Measurements from ENCODE around the gene NDST1. TPM values are rescaled to one million over a fixed set of nuclear protein-coding genes. Genes with fewer than 3 reads are reported as not detected.

NDST1 gene
- total RNA-seq, 8 experiments from 2014 or later = 12.8 to 46.0 (median 28.5) TPM

- no peak overlapping the region for H3K27ac ChIP-seq
Measured at GRCh38 chr5:150503977-150504620, 3.8 kb upstream of the NDST1 start.

GRCh38 chr5:150505041-150505511 is 2.9 kb upstream of the NDST1 start:
- 71 to 100% (median 92%) methylated on average over 1 to 5 of the region's 8 CpGs; no CpG with 5 or more reads in 4 of the 10 experiments for WGBS, 10 experiments
- no peak overlapping the region for H3K27ac ChIP-seq
- in situ Hi-C loops (cut with MboI; ENCODE audit: low pct_unique_long_range_greater_than_20kb in 2 of 9, low sequenced_read_pairs in 9 of 9, unreplicated experiment in 9 of 9) = no loop called here
- peaks cover 0 to 5% of the 10 kb centered on the region in 2 donors for H3K4me1 ChIP-seq (replicated peaks in 1 of 2)
- H3K4me3 ChIP-seq = no peak overlapping the region
- no peak for ATAC-seq (replicated peaks in 6 of 8)

More at GRCh38 chr5:150503977-150504620, 3.8 kb upstream of the NDST1 start:
- Histone ChIP-seq H3K4me3 (no peak overlapping the region), H3K4me1 (replicated peaks in 1 of 2) (peaks cover 0 to 2% of the 10 kb centered on the region in 2 donors)
- in situ Hi-C loops (cut with MboI; ENCODE audit: low pct_unique_long_range_greater_than_20kb in 2 of 9, low sequenced_read_pairs in 9 of 9, unreplicated experiment in 9 of 9) = no loop called here
- ATAC-seq (replicated peaks in 6 of 8) = peak in 3 of 8 experiments; percentile 24 to 42 (median 42)
- WGBS, 10 experiments = 40 to 95% (median 71%) methylated on average over 2 to 5 of the region's 9 CpGs; no CpG with 5 or more reads in 2 of the 10 experiments

DNA sequence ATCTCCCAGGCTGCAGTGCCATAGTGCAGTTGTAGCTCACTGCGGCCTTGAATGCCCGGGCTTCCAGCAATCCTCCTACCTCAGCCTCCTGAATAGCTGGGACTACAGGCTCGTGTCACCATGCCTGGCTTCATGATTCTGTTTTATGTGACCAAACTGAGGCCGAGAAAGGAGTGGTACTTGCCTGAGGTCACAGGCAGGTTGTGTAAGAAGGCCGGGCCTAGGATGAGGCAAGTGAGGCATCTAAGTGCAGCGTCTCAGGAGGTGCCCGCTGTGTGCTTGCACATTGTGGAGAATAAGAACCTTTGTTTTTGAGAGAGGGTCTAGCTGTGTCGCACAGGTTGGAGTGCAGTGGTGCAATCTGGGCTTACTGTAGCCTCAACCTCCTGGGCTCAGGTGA is 2.1 kb upstream of the NDST1 start:
- Histone ChIP-seq H3K27ac (no peak overlapping the region), H3K4me3 (no peak overlapping the region), H3K4me1 (replicated peaks in 1 of 2) (peaks cover 3 to 9% of the 10 kb centered on the region in 2 donors)
- ATAC-seq (replicated peaks in 6 of 8) = no peak
- in situ Hi-C loops (cut with MboI; ENCODE audit: low pct_unique_long_range_greater_than_20kb in 2 of 9, low sequenced_read_pairs in 9 of 9, unreplicated experiment in 9 of 9) = no loop called here
- 86 to 100% (median 100%) methylated on average over 1 to 6 of the region's 8 CpGs; no CpG with 5 or more reads in 3 of the 10 experiments for whole genome bisulfite sequencing, 10 experiments

GRCh38 chr5:150506571-150507473 is 1.1 kb upstream of the NDST1 start:
- Histone ChIP-seq H3K4me3 (no peak overlapping the region), H3K27ac (no peak overlapping the region), H3K4me1 (replicated peaks in 1 of 2) (peaks cover 11 to 19% of the 10 kb centered on the region in 2 donors)
- peak in 1 of 8 experiments; percentile 6 for ATAC-seq (replicated peaks in 6 of 8)
- WGBS, 10 experiments = 71 to 100% (median 74%) methylated on average over 2 to 5 of the region's 11 CpGs; no CpG with 5 or more reads in 6 of the 10 experiments
- in situ Hi-C loops (cut with MboI; ENCODE audit: low pct_unique_long_range_greater_than_20kb in 2 of 9, low sequenced_read_pairs in 9 of 9, unreplicated experiment in 9 of 9) = no loop called here

GRCh38 chr5:150508277-150508640 is 328 bp downstream of the NDST1 start:
- peaks cover 23 to 34% of the 10 kb centered on the region in 2 donors for H3K4me1 ChIP-seq (replicated peaks in 1 of 2)
- ATAC-seq (replicated peaks in 6 of 8) = no peak
- no peak overlapping the region for H3K27ac ChIP-seq
- in situ Hi-C loops (cut with MboI; ENCODE audit: low pct_unique_long_range_greater_than_20kb in 2 of 9, low sequenced_read_pairs in 9 of 9, unreplicated experiment in 9 of 9) = no loop called here
- 83 to 100% (median 100%) methylated on average over 1 of the region's 2 CpGs; no CpG with 5 or more reads in 7 of the 10 experiments for WGBS, 10 experiments
- no peak overlapping the region for H3K4me3 ChIP-seq

DNA sequence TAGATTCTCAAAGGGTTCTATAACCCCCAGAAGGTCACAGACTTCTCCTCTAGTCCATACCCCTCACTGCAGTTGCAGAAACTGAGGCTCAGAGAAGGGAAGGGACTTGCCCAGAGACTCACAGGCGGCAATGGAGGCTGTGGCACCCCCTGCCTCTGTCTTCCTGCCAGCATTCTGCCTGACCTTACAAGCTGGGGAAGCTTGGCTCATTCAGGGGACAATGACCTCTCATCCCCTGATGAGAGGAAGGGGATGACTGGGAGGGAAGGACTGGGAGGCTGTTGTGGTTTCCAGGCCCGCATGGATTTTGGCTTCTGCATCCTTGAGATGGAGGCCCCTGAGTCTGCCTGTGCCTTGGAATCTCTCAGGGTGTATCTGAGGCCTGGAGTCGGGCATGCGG is 897 bp downstream of the NDST1 start:
- Histone ChIP-seq H3K4me1 (replicated peaks in 1 of 2) (peaks cover 29 to 40% of the 10 kb centered on the region in 2 donors), H3K27ac (no peak overlapping the region), H3K4me3 (no peak overlapping the region)
- in situ Hi-C loops (cut with MboI; ENCODE audit: low pct_unique_long_range_greater_than_20kb in 2 of 9, low sequenced_read_pairs in 9 of 9, unreplicated experiment in 9 of 9) = no loop called here
- 20 to 92% (median 71%) methylated on average over 1 to 2 of the region's 4 CpGs; no CpG with 5 or more reads in 5 of the 10 experiments for WGBS, 10 experiments
- ATAC-seq (replicated peaks in 6 of 8) = no peak

- WGBS, 10 experiments = 80 to 94% methylated on average over 1 to 6 of the region's 7 CpGs; no CpG with 5 or more reads in 8 of the 10 experiments
- in situ Hi-C loops (cut with MboI; ENCODE audit: low pct_unique_long_range_greater_than_20kb in 2 of 9, low sequenced_read_pairs in 9 of 9, unreplicated experiment in 9 of 9) = loop anchor here in 1 of 9 experiments (10.0 kb wide), 1 partner anchor 45 kb away; no protein-coding TSS in a partner anchor
- Histone ChIP-seq H3K27ac (no peak overlapping the region), H3K4me3 (no peak overlapping the region), H3K4me1 (replicated peaks in 1 of 2) (peaks cover 39 to 44% of the 10 kb centered on the region in 2 donors)
- no peak for ATAC-seq (replicated peaks in 6 of 8)
Measured at GRCh38 chr5:150509992-150510391, 2.1 kb downstream of the NDST1 start.

DNA sequence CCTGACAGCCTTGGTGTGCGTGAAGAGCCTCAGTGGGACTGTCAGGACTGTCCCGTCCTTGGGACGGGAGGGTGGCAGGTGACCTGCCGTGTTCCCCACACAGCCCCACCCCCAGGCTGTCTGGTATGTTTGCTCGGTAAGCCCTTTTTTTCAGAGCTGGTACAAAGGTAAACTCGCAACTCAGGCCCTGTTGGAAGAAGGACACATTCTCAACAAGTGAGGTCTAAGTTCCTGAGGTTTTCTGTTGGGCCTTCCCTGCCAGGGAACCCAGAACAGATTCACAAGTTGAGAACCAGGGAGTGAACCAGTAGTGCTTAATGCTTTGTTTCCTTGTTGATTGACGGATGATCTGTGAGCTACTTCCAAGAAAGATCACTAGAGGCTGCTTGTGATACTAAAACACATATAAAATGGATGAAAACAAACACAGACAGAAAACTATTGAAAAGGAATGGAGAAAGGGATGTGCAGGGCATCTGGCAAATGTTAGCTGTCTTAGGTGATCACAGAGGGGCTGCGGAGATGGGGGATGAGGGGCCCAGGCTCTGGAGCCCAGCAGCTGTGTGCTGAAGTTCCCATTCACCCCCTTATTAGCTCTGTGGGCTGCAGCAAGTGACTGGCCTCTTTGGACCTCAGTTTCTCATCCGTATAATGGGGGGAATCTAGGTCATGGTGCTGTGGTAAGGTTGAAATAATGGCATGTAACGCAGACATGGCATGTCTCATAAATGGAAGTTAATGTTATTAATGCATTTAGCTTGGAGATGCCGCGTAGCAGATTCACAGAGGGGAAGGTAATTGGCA is 2.7 kb downstream of the NDST1 start:
- no peak overlapping the region for H3K27ac ChIP-seq
- no peak overlapping the region for H3K4me3 ChIP-seq
- H3K4me1 ChIP-seq (replicated peaks in 1 of 2) = peaks cover 46 to 50% of the 10 kb centered on the region in 2 donors
- in situ Hi-C loops (cut with MboI; ENCODE audit: low pct_unique_long_range_greater_than_20kb in 2 of 9, low sequenced_read_pairs in 9 of 9, unreplicated experiment in 9 of 9) = loop anchor here in 1 of 9 experiments (10.0 kb wide), 1 partner anchor 46 kb away; no protein-coding TSS in a partner anchor
- 60 to 94% (median 87%) methylated on average over 2 to 10 of the region's 12 CpGs; no CpG with 5 or more reads in 3 of the 10 experiments for WGBS, 10 experiments
- ATAC-seq (replicated peaks in 6 of 8) = no peak

DNA sequence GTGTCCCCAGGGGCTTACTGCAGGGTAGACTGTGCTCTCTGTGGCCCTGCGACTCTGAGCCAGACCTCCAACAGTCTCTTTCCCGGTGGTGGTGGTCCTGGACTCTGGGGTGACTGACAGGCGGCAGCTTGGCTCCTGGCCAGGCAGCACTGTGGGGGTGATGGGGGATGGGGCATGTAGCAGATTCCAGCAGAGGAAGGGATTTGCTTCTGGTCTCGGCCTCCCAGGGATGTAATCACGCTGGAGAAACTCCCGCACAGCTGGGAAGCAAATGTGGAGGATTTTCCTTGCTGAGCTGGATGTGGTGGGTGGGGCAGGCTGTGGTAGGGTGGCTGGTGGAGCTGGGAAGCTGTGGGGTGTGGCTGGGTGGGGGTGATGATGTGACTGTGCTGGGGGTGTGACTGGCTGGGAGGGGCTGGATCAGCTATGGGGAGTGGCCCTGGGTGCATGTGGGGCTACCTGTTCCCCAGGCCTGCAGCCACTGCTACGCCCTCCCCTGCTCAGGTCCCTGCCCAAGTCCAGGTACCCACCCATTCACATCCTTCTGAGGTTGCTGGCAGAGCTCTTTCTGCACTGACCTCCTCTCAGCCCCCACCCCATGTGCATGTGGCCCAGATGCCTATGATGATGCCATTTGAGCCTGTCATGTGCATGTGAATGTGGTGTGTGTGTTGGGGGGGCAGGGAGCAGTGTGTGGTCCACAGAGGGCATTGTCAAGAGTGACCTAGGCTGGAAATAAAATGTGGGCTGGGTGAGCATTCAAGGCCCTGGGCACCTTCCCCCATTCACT is 3.8 kb downstream of the NDST1 start:
- peak; percentile 35 to 94 (median 70) for ATAC-seq (replicated peaks in 6 of 8)
- WGBS, 10 experiments = 0 to 20% (median 19%) methylated on average over 1 to 3 of the region's 7 CpGs; no CpG with 5 or more reads in 7 of the 10 experiments
- Histone ChIP-seq H3K4me1 (replicated peaks in 1 of 2) (peaks cover 53 to 60% of the 10 kb centered on the region in 2 donors), H3K4me3 (no peak overlapping the region), H3K27ac (peak overlapping the region; percentile 69 to 73)
- in situ Hi-C loops (cut with MboI; ENCODE audit: low pct_unique_long_range_greater_than_20kb in 2 of 9, low sequenced_read_pairs in 9 of 9, unreplicated experiment in 9 of 9) = loop anchor here in 1 of 9 experiments (10.0 kb wide), 1 partner anchor 47 kb away; no protein-coding TSS in a partner anchor

GRCh38 chr5:150512368-150512747 is 4.4 kb downstream of the NDST1 start:
- H3K27ac ChIP-seq = peak overlapping the region in 1 of 2 donors; percentile 69
- H3K4me1 ChIP-seq (replicated peaks in 1 of 2) = peaks cover 58 to 60% of the 10 kb centered on the region in 2 donors
- no peak overlapping the region for H3K4me3 ChIP-seq
- no peak for ATAC-seq (replicated peaks in 6 of 8)
- in situ Hi-C loops (cut with MboI; ENCODE audit: low pct_unique_long_range_greater_than_20kb in 2 of 9, low sequenced_read_pairs in 9 of 9, unreplicated experiment in 9 of 9) = loop anchor here in 1 of 9 experiments (10.0 kb wide), 1 partner anchor 48 kb away; no protein-coding TSS in a partner anchor
- 17 to 100% (median 78%) methylated on average over 1 to 6 of the region's 6 CpGs; no CpG with 5 or more reads in 2 of the 10 experiments for WGBS, 10 experiments

DNA sequence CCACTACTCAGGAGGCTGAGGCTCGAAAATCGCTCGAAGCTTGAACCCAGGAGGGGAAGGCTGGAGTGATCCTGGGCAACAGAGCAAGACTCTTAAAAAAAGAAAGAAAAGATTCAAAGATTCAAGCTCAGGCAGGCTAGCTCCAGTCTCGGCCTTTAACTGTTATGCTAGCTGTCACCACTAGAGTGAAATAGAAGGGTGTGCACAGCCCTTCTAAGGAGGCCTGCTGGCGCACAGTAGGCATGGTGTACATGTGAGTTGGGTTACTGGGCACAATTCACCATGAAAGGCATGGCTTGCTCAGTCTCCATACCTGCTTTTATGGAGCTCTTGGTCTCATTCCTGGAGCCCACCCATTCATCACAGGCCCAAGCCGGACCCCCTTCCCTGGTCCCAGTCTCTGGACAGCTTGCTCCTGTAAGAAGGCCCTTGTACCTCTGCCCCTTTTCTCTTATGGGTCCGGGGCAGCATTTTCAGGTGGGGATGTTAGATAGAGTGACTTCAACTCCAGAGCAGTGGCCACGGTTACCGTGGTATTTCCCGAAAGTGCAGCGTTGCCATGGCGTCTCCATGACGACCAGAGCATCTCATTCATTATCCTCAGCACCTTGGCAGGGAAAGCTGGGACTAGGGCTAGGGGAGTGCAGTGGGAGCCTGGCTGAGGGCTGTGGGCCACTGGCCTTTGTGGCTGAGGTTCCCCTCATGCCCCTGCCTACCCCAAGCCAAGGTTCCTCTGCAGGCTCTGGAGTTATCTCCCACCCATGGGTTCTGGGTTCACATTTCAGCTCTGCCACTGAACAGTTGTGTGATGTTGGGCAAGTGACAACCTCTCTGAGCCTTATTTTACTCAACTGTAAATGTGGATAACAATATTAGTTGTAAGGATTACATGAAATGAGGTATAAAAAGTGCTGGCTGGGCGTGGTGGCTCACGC is 5.7 kb downstream of the NDST1 start:
- peak in 5 of 8 experiments; percentile 63 to 78 (median 68) for ATAC-seq (replicated peaks in 6 of 8)
- in situ Hi-C loops (cut with MboI; ENCODE audit: low pct_unique_long_range_greater_than_20kb in 2 of 9, low sequenced_read_pairs in 9 of 9, unreplicated experiment in 9 of 9) = loop anchor here in 1 of 9 experiments (10.0 kb wide), 1 partner anchor 49 kb away; no protein-coding TSS in a partner anchor
- H3K4me1 ChIP-seq (replicated peaks in 1 of 2) = peaks cover 62 to 63% of the 10 kb centered on the region in 2 donors

More for the DNA sequence above, 5.7 kb downstream of the NDST1 start:
- H3K4me3 ChIP-seq = no peak overlapping the region
- H3K27ac ChIP-seq = no peak overlapping the region
- WGBS, 10 experiments = 49 to 100% (median 89%) methylated on average over 1 to 7 of the region's 15 CpGs; no CpG with 5 or more reads in 2 of the 10 experiments

Measured in motor neuron (in vitro differentiated cells).